ENCODE measurements around the gene TEAD1. TPM values are rescaled to one million over a fixed set of nuclear protein-coding genes. Genes with fewer than 3 reads are reported as not detected.

TEAD1 gene
- total and polyA plus RNA-seq, 9 of the 15 experiments (the other 6 are each of a cell fraction or from before 2014, with no cell fraction given): 1.7 to 17.7 (median 10.8) TPM

GRCh38 chr11:12673924-12674570 lies at the start of gene TEAD1 (continued):
- TF ChIP-seq TFAP4 (CRISPR knock-in tag; IDR thresholded peaks at IDR 0.05; ENCODE audit: borderline replicate concordance): peak; percentile 61; the same call in 1 of the 2 replicates
- peak; percentile 72; the same call in 1 of the 2 replicates for TF ChIP-seq ARID4B (CRISPR knock-in tag; IDR thresholded peaks at IDR 0.05)
- TF ChIP-seq YY1 (IDR thresholded peaks at IDR 0.05; ENCODE audit: borderline replicate concordance in 1 of 3, control insufficient read depth in 1 of 3, extremely low read depth in 1 of 3, insufficient read depth in 3 of 3, insufficient read length in 1 of 3, insufficient replicate concordance in 2 of 3, low read depth in 1 of 3, low read length in 2 of 3): peak in 2 of 3 experiments; percentile 18 to 56
- no peak for TF ChIP-seq PTTG1 (tag; IDR thresholded peaks at IDR 0.05; ENCODE audit: low read depth)
- peak; percentile 77 for TF ChIP-seq VEZF1 (CRISPR knock-in tag; IDR thresholded peaks at IDR 0.05)
- no peak for TF ChIP-seq ZNF449 (CRISPR knock-in tag; IDR thresholded peaks at IDR 0.05)
- 0 out of 2 replicates have a peak, but pooled peaks have one; percentile 41 for TF ChIP-seq ZNF592 (IDR thresholded peaks at IDR 0.05)
- peak; percentile 28 for TF ChIP-seq NEUROD1 (IDR thresholded peaks at IDR 0.05; ENCODE audit: borderline replicate concordance, low read depth, low read length, partially characterized antibody)
- TF ChIP-seq BRF1 (IDR thresholded peaks at IDR 0.05; ENCODE audit: borderline replicate concordance, extremely low read depth, insufficient read length): no peak
- TF ChIP-seq POLR2A (conservative IDR thresholded peaks at IDR 0.05): peak; percentile 79
- TF ChIP-seq BDP1 (IDR thresholded peaks at IDR 0.05; ENCODE audit: insufficient read depth, insufficient read length): no peak
- no peak for TF ChIP-seq MCM3 (IDR thresholded peaks at IDR 0.05)
- peak in 1 of 2 experiments; percentile 40; a peak in 1 of 4 replicates for TF ChIP-seq HDAC1 (IDR thresholded peaks at IDR 0.05)
